ENCODE results near the gene RCAN1.
A peak's percentile ranks its signal among the peaks of the same experiment; 100 is the strongest.

RCAN1 gene

GRCh38 chr21:34614628-34615486, at the start of gene RCAN1:
Gene RCAN1 (minus strand): TSS chr21:34615113. CDS start chr21:34615011, 102 bp downstream.
- Histone ChIP-seq H3K4me3 (ENCODE audit: low read depth, low read length) (peak within 1 kb of the TSS; percentile 78), H3K4me1 (ENCODE audit: control insufficient read depth, insufficient read depth, low read length) (peaks cover 2% of the 10 kb centered on the region), H3K27ac (ENCODE audit: extremely low read depth, low read depth, low read length) (peak within 1 kb of the TSS; percentile 72; the same call in 1 of the 2 replicates), H3K36me3 (ENCODE audit: control insufficient read depth in 2 of 2, insufficient read depth in 1 of 2, low read length in 2 of 2) (no peaks in the 10 kb centered on the region), H3K9me3 (ENCODE audit: control insufficient read depth, insufficient read depth, low read depth, low read length) (no peaks in the 10 kb centered on the region)
- CTCF ChIA-PET = interaction anchor here (0.7 to 1.3 kb wide), 4 partner anchors 12 to 117 kb away, joined by 3 to 4 read pairs (median 4); no protein-coding TSS in a partner anchor
- POLR2A ChIA-PET = interaction anchor here (0.6 kb wide), 1 partner anchor 93 kb away, joined by 3 read pairs; no protein-coding TSS in a partner anchor
- TF ChIP-seq ZNF629 (tag by site-specific recombination; IDR thresholded peaks at IDR 0.05) = peak; percentile 43
- no peak for TF ChIP-seq ZNF169 (tag by site-specific recombination; IDR thresholded peaks at IDR 0.05)
- peak; percentile 59 for TF ChIP-seq ZBTB17 (tag by site-specific recombination; IDR thresholded peaks at IDR 0.05)
- TF ChIP-seq ZNF701 (tag by site-specific recombination; IDR thresholded peaks at IDR 0.05) = no peak
- TF ChIP-seq ZNF561 (tag by site-specific recombination; IDR thresholded peaks at IDR 0.05; ENCODE audit: borderline replicate concordance) = peak; percentile 98
- TF ChIP-seq KLF7 (tag by site-specific recombination; IDR thresholded peaks at IDR 0.05; ENCODE audit: borderline replicate concordance) = peak; percentile 83
- TF ChIP-seq PATZ1 (tag by site-specific recombination; IDR thresholded peaks at IDR 0.05) = peak; percentile 90
- TF ChIP-seq SETDB1 (IDR thresholded peaks at IDR 0.05; ENCODE audit: insufficient read length, low read length) = no peak
- TF ChIP-seq SCRT2 (tag by site-specific recombination; IDR thresholded peaks at IDR 0.05) = peak; percentile 87
- no peak for TF ChIP-seq ZNF791 (tag by site-specific recombination; IDR thresholded peaks at IDR 0.05)
- peak; percentile 100 for TF ChIP-seq ZNF692 (tag by site-specific recombination; IDR thresholded peaks at IDR 0.05)
- TF ChIP-seq ZNF571 (tag by site-specific recombination; IDR thresholded peaks at IDR 0.05) = no peak
- no peak for TF ChIP-seq ZNF239 (tag by site-specific recombination; IDR thresholded peaks at IDR 0.05)
- peak; percentile 55 for TF ChIP-seq SP7 (tag by site-specific recombination; IDR thresholded peaks at IDR 0.05)
- peak; percentile 80 for TF ChIP-seq WT1 (tag by site-specific recombination; IDR thresholded peaks at IDR 0.05)
- TF ChIP-seq ZNF623 (tag by site-specific recombination; IDR thresholded peaks at IDR 0.05) = 0 out of 2 replicates have a peak, but pooled peaks have one; percentile 5
- TF ChIP-seq ZBTB20 (tag by site-specific recombination; IDR thresholded peaks at IDR 0.05) = peak; percentile 26; the same call in 1 of the 2 replicates
- TF ChIP-seq ZNF416 (tag by site-specific recombination; IDR thresholded peaks at IDR 0.05) = no peak
- TF ChIP-seq ZFP69B (tag by site-specific recombination; IDR thresholded peaks at IDR 0.05) = peak; percentile 100
- no peak for TF ChIP-seq ZNF530 (tag by site-specific recombination; IDR thresholded peaks at IDR 0.05; ENCODE audit: low read depth)
- TF ChIP-seq GLI2 (tag by site-specific recombination; IDR thresholded peaks at IDR 0.05; ENCODE audit: borderline replicate concordance, low read depth) = no peak
- no peak for TF ChIP-seq ZNF664 (tag by site-specific recombination; IDR thresholded peaks at IDR 0.05)
- TF ChIP-seq ZNF24 (tag by site-specific recombination; IDR thresholded peaks at IDR 0.05) = 0 out of 2 replicates have a peak, but pooled peaks have one; percentile 30
- TF ChIP-seq ZBTB11 (tag by site-specific recombination; conservative IDR thresholded peaks at IDR 0.05; ENCODE audit: low read depth) = peak; percentile 71
- TF ChIP-seq ZNF600 (tag by site-specific recombination; IDR thresholded peaks at IDR 0.05) = no peak
- TF ChIP-seq ZNF221 (tag by site-specific recombination; IDR thresholded peaks at IDR 0.05; ENCODE audit: borderline replicate concordance) = no peak
- peak; percentile 81 for TF ChIP-seq KLF10 (tag by site-specific recombination; IDR thresholded peaks at IDR 0.05)
- 0 out of 2 replicates have a peak, but pooled peaks have one; percentile 36 for TF ChIP-seq ZBTB44 (tag by site-specific recombination; IDR thresholded peaks at IDR 0.05)
- TF ChIP-seq KLF17 (tag by site-specific recombination; IDR thresholded peaks at IDR 0.05) = peak; percentile 91
